HL-60 (cell line): Measurements from ENCODE around the gene SLC2A13.

Experiments used
- DNase-seq, 2 experiments: peaks; one replicate each; pipeline ENCODE4 v3.0.0-alpha.2; 2010 to 2020; ENCODE audit warnings: low read depth in 1 of 2, low spot score in 1 of 2
- H3K27ac ChIP-seq: fragments of 250-450 bp; sonication (Bioruptor Pico); replicated peaks from 2 replicates; pipeline ENCODE4 v1.5.1; 2020; ENCODE audit warnings: mild to moderate bottlenecking, moderate library complexity
- H3K27me3 ChIP-seq: fragments of 250-450 bp; sonication (Bioruptor Pico); 2 replicates; pipeline ENCODE4 v1.5.1; 2021; ENCODE audit warnings: mild to moderate bottlenecking, moderate library complexity; ENCODE audit not compliant: insufficient read depth, poor library complexity, severe bottlenecking
- H3K4me3 ChIP-seq: replicated peaks from 2 replicates; pipeline ENCODE4 v1.5.1; 2011; ENCODE audit warnings: mild to moderate bottlenecking, control low read depth, low read length; ENCODE audit not compliant: insufficient read depth
- GABPA ChIP-seq: IDR thresholded peaks from 2 replicates; pipeline ENCODE4 v1.6.1; 2012; ENCODE audit warnings: low read depth
- POLR2AphosphoS5 ChIP-seq: IDR thresholded peaks from 2 replicates; pipeline ENCODE4 v1.6.1; 2012; ENCODE audit warnings: low read depth
- REST ChIP-seq: IDR thresholded peaks from 2 replicates; pipeline ENCODE4 v1.6.1; 2012; ENCODE audit warnings: low read depth; ENCODE audit not compliant: insufficient replicate concordance
- SPI1 ChIP-seq: IDR thresholded peaks from 2 replicates; pipeline ENCODE4 v1.6.1; 2012; ENCODE audit warnings: low read depth, mild to moderate bottlenecking, borderline replicate concordance
- TF ChIP-seq, protein P1 (sequence below): IDR thresholded peaks from one replicate; pipeline ENCODE4 v1.5.1; 2011; ENCODE audit warnings: low read length, control low read depth, inconsistent platforms; ENCODE audit not compliant: insufficient read depth

SLC2A13 gene

DNA sequence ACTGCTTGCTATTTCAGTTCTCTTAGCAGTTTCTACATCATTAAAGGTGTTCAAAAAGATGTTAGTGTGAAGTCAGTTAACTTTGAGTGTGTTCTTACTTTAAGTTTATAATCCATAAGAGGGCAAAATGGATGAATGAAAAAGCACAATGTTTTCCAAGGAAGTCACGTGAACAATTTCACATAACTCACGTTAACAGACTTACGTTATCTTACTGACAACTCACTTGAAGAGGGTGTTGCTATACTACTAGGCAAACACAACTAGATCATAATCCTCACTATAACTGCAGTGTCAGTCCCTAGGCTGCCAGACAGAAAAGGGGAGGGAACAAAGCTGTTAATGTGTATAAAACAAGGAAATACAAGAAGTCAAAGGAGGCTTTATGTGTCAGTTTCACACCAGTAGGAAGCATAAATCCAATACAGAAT is 6.4 kb downstream of the SLC2A13 start:
- Histone ChIP-seq H3K4me3 (no peak overlapping the region), H3K27ac (no peak overlapping the region), H3K27me3 (no peaks in the 10 kb centered on the region)
- TF ChIP-seq GABPA = no peak
- TF ChIP-seq REST = no peak
- TF ChIP-seq, protein P1, sequence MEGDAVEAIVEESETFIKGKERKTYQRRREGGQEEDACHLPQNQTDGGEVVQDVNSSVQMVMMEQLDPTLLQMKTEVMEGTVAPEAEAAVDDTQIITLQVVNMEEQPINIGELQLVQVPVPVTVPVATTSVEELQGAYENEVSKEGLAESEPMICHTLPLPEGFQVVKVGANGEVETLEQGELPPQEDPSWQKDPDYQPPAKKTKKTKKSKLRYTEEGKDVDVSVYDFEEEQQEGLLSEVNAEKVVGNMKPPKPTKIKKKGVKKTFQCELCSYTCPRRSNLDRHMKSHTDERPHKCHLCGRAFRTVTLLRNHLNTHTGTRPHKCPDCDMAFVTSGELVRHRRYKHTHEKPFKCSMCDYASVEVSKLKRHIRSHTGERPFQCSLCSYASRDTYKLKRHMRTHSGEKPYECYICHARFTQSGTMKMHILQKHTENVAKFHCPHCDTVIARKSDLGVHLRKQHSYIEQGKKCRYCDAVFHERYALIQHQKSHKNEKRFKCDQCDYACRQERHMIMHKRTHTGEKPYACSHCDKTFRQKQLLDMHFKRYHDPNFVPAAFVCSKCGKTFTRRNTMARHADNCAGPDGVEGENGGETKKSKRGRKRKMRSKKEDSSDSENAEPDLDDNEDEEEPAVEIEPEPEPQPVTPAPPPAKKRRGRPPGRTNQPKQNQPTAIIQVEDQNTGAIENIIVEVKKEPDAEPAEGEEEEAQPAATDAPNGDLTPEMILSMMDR = no peak
- TF ChIP-seq POLR2AphosphoS5 = no peak
- no peak for TF ChIP-seq SPI1
- DNase-seq = no peak

DNA sequence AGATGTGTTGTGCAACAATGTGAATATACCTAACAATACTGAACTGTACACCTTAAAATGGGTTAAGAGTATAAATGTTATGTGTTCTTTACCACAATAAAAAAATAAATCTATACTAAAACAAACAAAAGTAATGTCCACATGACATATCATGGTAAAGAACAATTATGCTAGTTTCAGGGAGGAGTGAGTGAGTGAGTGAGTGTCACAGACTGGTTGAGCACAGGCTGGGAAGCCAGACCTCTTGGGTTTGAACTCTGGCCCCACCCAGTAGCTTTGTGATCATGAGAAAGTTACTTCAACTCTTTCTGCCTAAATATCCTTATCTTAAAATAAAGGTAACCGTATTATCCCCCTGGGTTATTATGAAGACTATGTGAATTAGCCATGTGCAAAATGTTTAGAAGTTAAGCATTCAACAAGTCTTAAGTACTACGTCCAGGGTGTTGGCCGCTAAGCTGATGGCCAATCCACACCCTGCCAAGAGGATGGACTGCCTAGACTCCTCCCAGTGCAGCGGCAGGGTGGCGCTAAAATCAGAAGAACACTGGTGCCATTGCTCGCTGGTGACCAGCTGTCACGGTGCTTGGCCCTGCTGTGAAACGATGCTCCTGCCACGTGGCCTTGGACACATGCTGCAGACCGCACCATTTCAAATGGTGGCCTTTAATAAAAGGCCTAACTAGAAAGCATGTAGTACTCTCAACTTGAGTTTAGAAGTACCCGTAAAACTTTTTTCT is 7.3 kb downstream of the SLC2A13 start:
- Histone ChIP-seq H3K27ac (no peak overlapping the region), H3K4me3 (no peak overlapping the region), H3K27me3 (no peaks in the 10 kb centered on the region)
- TF ChIP-seq, protein P1 = no peak
- TF ChIP-seq SPI1 = no peak
- no peak for TF ChIP-seq GABPA
- TF ChIP-seq POLR2AphosphoS5 = no peak
- TF ChIP-seq REST = no peak
- DNase-seq = no peak

- Histone ChIP-seq H3K27ac (no peak overlapping the region), H3K4me3 (no peak overlapping the region), H3K27me3 (no peaks in the 10 kb centered on the region)
- no peak for DNase-seq
- TF ChIP-seq GABPA = no peak
- TF ChIP-seq, protein P1 = no peak
- TF ChIP-seq REST = no peak
- TF ChIP-seq SPI1 = no peak
Observed at GRCh38 chr12:40093512-40093911, 12.4 kb downstream of the SLC2A13 start.
